Right atrium auricular region (tissue), 2 donors: ENCODE measurements around the gene RNF38. TPM values are rescaled to one million over a fixed set of nuclear protein-coding genes. Genes with fewer than 3 reads are reported as not detected.

ENCODE experiments used
- DNase-seq: peaks from one replicate; pipeline ENCODE4 v3.0.0-alpha.2; 2019; ENCODE audit warnings: low spot score
- H3K27ac ChIP-seq, 2 donors: fragments of 200-600 bp; sonication (generic); 1 replicate in 1 of 2; 2 replicates in 1 of 2; pipeline ENCODE4 v1.5.1; 2016 to 2019
- H3K27me3 ChIP-seq, 2 donors: fragments of 200-600 bp; sonication (generic); one replicate each; pipeline versions ENCODE4 v1.5.1 to v1.6.0; 2017 to 2019
- H3K36me3 ChIP-seq: fragments of 200-600 bp; sonication (generic); one replicate; pipeline ENCODE4 v1.5.1; 2016
- H3K4me1 ChIP-seq, 2 donors: fragments of 200-600 bp; sonication (generic); one replicate each; pipeline versions ENCODE4 v1.5.1 to v1.6.0; 2017 to 2019
- H3K4me3 ChIP-seq, 2 donors: fragments of 200-600 bp; sonication (generic); 1 replicate in 1 of 2; 2 replicates in 1 of 2; pipeline ENCODE4 v1.5.1; 2017 to 2019; ENCODE audit warnings: mild to moderate bottlenecking in 1 of 2, moderate library complexity in 1 of 2
- H3K9me3 ChIP-seq, 2 donors: fragments of 200-600 bp; sonication (generic); one replicate each; pipeline ENCODE4 v1.5.1; 2019
- total RNA-seq, 2 donors: library from RNA; depleted of rRNA; stranded (reverse); fragments of >200 nt; gene quantifications; one replicate each; pipeline ENCODE4 v1.1.0, GENCODE V29; 2016
- TF ChIP-seq, protein P1 (sequence below), 2 donors: fragments of 200-600 bp; sonication (generic); IDR thresholded peaks; one replicate each; pipeline ENCODE4 v1.5.1; 2019; ENCODE audit warnings: antibody characterized with exemption in 2 of 2

The RNF38 gene
- total RNA-seq, 2 donors from 2014 or later, result 21.4 to 38.6 TPM

DNA sequence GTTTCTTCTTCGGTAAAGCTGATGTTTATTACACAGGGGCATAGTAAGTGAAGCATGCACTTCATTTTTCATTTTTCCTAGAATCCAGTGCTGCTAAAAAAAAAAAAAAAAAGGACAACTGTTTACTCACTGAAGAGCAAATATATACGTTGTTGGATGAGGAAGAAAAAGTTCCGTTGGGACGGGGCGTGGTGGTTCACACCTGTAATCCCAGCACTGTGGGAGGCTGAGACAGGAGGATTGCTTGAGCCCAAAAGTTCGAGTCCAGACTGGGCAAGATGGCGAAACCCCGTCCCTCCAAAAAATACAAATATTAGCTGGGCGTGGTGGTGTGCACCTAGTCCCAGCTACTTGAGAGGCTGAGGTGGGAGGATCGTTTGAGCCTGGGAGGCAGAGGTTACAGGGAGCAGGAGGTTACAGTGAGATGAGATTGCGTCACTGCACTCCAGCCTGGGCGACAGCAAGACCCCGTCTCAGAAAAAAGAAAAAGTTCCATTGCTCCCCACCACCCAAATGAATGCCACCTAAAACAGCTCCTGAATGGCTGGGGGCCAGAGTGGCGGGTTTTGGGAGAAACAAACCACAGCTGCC, 81.8 kb downstream of the RNF38 start:
- Histone ChIP-seq H3K4me3 (no peak overlapping the region), H3K4me1 (no peaks in the 10 kb centered on the region), H3K36me3 (no peaks in the 10 kb centered on the region), H3K9me3 (no peaks in the 10 kb centered on the region), H3K27ac (no peak overlapping the region), H3K27me3 (no peaks in the 10 kb centered on the region)
- TF ChIP-seq, protein P1, sequence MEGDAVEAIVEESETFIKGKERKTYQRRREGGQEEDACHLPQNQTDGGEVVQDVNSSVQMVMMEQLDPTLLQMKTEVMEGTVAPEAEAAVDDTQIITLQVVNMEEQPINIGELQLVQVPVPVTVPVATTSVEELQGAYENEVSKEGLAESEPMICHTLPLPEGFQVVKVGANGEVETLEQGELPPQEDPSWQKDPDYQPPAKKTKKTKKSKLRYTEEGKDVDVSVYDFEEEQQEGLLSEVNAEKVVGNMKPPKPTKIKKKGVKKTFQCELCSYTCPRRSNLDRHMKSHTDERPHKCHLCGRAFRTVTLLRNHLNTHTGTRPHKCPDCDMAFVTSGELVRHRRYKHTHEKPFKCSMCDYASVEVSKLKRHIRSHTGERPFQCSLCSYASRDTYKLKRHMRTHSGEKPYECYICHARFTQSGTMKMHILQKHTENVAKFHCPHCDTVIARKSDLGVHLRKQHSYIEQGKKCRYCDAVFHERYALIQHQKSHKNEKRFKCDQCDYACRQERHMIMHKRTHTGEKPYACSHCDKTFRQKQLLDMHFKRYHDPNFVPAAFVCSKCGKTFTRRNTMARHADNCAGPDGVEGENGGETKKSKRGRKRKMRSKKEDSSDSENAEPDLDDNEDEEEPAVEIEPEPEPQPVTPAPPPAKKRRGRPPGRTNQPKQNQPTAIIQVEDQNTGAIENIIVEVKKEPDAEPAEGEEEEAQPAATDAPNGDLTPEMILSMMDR (IDR thresholded peaks at IDR 0.05), result no peak
- no peak for DNase-seq

DNA sequence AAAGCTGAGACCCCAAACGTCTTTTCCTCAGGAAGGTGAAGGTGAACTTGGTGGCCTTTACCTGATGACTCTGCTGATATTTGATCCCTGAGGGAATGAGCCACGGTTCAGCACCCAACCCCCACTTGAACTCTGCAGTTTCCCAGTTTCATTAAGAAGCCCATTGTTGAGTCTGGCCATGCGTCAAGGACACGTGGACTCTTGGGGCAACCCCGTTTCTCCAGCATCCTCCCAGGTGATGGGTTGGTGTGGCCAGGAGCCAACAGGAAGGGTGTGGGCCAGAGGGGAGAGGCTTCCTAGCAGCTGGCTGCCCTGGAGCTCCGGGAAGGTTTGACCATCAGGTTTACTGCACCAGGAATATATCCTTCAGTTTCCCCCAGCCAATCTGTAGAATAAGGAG, 82.3 kb downstream of the RNF38 start:
- H3K27me3 ChIP-seq, result no peaks in the 10 kb centered on the region
- DNase-seq, result no peak

DNA sequence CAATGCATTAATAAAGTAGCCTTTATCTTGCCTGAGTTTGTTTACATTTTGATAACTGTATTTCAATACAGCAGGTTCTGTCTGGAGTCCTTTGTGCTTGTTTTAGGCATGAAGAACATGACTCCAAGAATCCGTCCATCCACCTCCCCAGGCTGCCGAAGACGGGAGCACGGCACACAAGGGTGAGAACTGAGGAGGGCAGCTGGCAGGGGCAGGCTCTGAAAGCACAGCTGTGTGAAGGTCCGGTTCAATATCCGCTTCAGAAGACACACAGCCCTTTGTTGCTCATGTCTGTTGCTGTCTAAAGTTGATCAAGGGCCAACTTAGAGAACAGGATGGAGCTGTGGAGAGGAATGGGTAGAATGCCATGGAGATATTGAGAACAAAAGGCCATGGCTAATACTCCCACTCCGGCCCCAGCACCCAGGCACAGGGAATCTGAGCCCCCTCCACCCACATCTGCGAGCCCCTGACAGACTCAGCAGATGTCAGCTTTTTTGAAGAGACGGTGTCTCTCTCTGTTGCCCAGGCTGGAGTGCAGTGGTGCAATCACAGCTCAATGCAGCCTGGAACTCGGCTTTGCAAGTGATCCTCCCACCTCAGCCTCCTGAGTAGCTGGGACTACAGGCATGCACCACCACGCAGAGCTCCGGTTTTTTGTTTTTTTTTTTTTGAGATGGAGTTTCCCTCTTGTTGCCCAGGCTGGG, 83.3 kb downstream of the RNF38 start:
- TF ChIP-seq, protein P1 (IDR thresholded peaks at IDR 0.05), result no peak
- Histone ChIP-seq H3K4me1 (no peaks in the 10 kb centered on the region), H3K9me3 (no peaks in the 10 kb centered on the region), H3K4me3 (no peak overlapping the region), H3K27me3 (no peaks in the 10 kb centered on the region), H3K27ac (no peak overlapping the region), H3K36me3 (no peaks in the 10 kb centered on the region)
- no peak for DNase-seq

More for the DNA sequence above, 82.3 kb downstream of the RNF38 start:
- H3K9me3 ChIP-seq, result no peaks in the 10 kb centered on the region
- H3K4me1 ChIP-seq, result no peaks in the 10 kb centered on the region
- no peak overlapping the region for H3K27ac ChIP-seq
- no peaks in the 10 kb centered on the region for H3K36me3 ChIP-seq
- H3K4me3 ChIP-seq, result no peak overlapping the region
- TF ChIP-seq, protein P1 (IDR thresholded peaks at IDR 0.05), result no peak

DNA sequence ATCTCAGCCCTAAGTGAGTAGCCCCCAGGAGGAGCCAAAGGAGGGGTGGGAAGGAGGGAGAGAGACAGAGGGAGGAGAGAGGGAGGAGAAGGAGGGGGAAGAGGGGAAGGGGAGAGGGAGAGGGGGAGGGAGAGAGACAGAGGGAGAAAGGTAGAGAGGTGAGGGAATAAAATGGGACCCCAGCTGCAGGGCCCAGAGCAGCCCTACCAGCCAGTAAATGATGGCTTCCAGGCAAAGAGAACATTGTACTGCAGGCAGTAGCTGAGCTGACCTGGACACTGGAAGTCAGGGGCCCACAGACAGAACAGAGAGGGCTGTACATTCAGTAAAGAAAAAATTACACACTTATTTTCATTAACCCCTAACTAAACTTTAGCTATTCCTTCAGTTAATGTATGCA, 84.0 kb downstream of the RNF38 start:
- no peaks in the 10 kb centered on the region for H3K36me3 ChIP-seq
- H3K27ac ChIP-seq, result no peak overlapping the region
- H3K4me1 ChIP-seq, result no peaks in the 10 kb centered on the region
- TF ChIP-seq, protein P1 (IDR thresholded peaks at IDR 0.05), result no peak
- H3K27me3 ChIP-seq, result no peaks in the 10 kb centered on the region
- no peaks in the 10 kb centered on the region for H3K9me3 ChIP-seq
- no peak overlapping the region for H3K4me3 ChIP-seq
- DNase-seq, result no peak

DNA sequence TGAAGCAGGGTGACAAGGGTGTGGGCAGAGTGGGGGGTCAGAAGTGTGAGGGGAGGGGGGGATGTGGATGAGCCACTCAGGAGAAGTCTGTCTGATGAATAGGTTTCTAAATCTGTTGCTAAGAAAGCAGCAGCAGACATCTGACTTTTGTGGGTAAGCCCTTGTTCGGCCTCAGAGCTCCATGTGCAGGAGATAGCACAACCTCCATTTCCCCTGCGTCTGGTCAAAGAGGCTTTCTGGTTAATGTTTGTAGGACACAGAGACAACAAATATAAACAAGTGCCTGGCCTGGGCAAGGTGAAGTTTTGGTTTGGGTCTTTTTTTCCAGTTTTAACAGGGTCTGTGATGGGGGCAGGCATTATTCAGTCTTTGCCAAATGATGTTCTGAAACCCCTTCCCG, 84.8 kb downstream of the RNF38 start:
- no peaks in the 10 kb centered on the region for H3K4me1 ChIP-seq
- H3K9me3 ChIP-seq, result no peaks in the 10 kb centered on the region
- H3K27ac ChIP-seq, result no peak overlapping the region
- no peaks in the 10 kb centered on the region for H3K27me3 ChIP-seq
- DNase-seq, result no peak
- no peak overlapping the region for H3K4me3 ChIP-seq
- TF ChIP-seq, protein P1 (IDR thresholded peaks at IDR 0.05), result no peak
- no peaks in the 10 kb centered on the region for H3K36me3 ChIP-seq
